Ishikawa (cell line): ENCODE measurements around the gene SLC25A33.

Experiments used
- CEBPB ChIP-seq: IDR thresholded peaks from 2 replicates; pipeline ENCODE4 v1.6.1; 2012
- EGR1 ChIP-seq: IDR thresholded peaks from 2 replicates; pipeline ENCODE4 v1.6.1; 2012
- EP300 ChIP-seq: IDR thresholded peaks from 2 replicates; pipeline ENCODE4 v1.6.1; 2012; ENCODE audit warnings: borderline replicate concordance
- FOXM1 ChIP-seq: IDR thresholded peaks from 2 replicates; pipeline ENCODE4 v1.6.1; 2012; ENCODE audit warnings: low read depth, borderline replicate concordance
- NFIC ChIP-seq: IDR thresholded peaks from 2 replicates; pipeline ENCODE4 v1.6.1; 2012
- REST ChIP-seq: IDR thresholded peaks from 2 replicates; pipeline ENCODE4 v1.6.1; 2012; ENCODE audit warnings: low read depth, mild to moderate bottlenecking
- TCF12 ChIP-seq: IDR thresholded peaks from 2 replicates; pipeline ENCODE4 v1.6.1; 2012; ENCODE audit warnings: low read depth
- TEAD4 ChIP-seq: IDR thresholded peaks from 2 replicates; pipeline ENCODE4 v1.6.1; 2012
- USF1 ChIP-seq: IDR thresholded peaks from 2 replicates; pipeline ENCODE4 v1.6.1; 2012
- YY1 ChIP-seq: IDR thresholded peaks from 2 replicates; pipeline ENCODE4 v1.6.1; 2012; ENCODE audit warnings: low read depth
- ZBTB7A ChIP-seq: IDR thresholded peaks from 2 replicates; pipeline ENCODE4 v1.6.1; 2012; ENCODE audit warnings: low read depth

GRCh38 chr1:9577423-9577822, 38.2 kb downstream of the SLC25A33 start:
- TF ChIP-seq EP300 (no peak), USF1 (no peak), TCF12 (no peak), EGR1 (no peak), REST (no peak), CEBPB (no peak), ZBTB7A (no peak), NFIC (no peak), YY1 (no peak), FOXM1 (no peak), TEAD4 (no peak)
